HG02610 (cell line): ENCODE results near the gene SYT3.
"Not testable (repeated sequence)": the region's sequence is repeated elsewhere in the genome, so short reads cannot be mapped to it uniquely, and the experiment has no call there.

ENCODE experiments used
- ATAC-seq: cut with Tn5 transposase; IDR thresholded peaks from one replicate; pipeline ENCODE4 v1.9.1; 2021; ENCODE audit warnings: mild to moderate bottlenecking, moderate library complexity; ENCODE audit not compliant: unreplicated experiment

The SYT3 gene

GRCh38 chr19:50640368-50640767, 687 bp upstream of the SYT3 start:
- ATAC-seq: no peak

GRCh38 chr19:50638600-50638999, 1.1 kb downstream of the SYT3 start:
- ATAC-seq: no peak

- no peak for ATAC-seq
Observed at GRCh38 chr19:50636317-50637085, 3.2 kb downstream of the SYT3 start.

- ATAC-seq: no peak
Observed at GRCh38 chr19:50633973-50634372, 5.7 kb downstream of the SYT3 start.

GRCh38 chr19:50633359-50633758, 6.3 kb downstream of the SYT3 start:
- ATAC-seq: no peak

GRCh38 chr19:50632151-50632835, 7.4 kb downstream of the SYT3 start:
- no peak for ATAC-seq

- no peak for ATAC-seq
Observed at GRCh38 chr19:50629801-50630200, 9.9 kb downstream of the SYT3 start.

- no peak for ATAC-seq
Observed at GRCh38 chr19:50629194-50629593, 10.5 kb downstream of the SYT3 start.

GRCh38 chr19:50628551-50628950, 11.1 kb downstream of the SYT3 start:
- no peak for ATAC-seq

- no peak for ATAC-seq
Observed at GRCh38 chr19:50628146-50628545, 11.5 kb downstream of the SYT3 start.

- ATAC-seq: no peak
Observed at GRCh38 chr19:50626795-50627194, 12.9 kb downstream of the SYT3 start.

- no peak for ATAC-seq
Observed at GRCh38 chr19:50626011-50626410, 13.7 kb downstream of the SYT3 start.

GRCh38 chr19:50624949-50625600, 14.6 kb downstream of the SYT3 start:
- ATAC-seq: no peak

- not testable (repeated sequence) for ATAC-seq
Observed at GRCh38 chr19:50620394-50620906, 19.2 kb downstream of the SYT3 start.

- ATAC-seq: not testable (repeated sequence)
Observed at GRCh38 chr19:50619184-50619583, 20.5 kb downstream of the SYT3 start.

GRCh38 chr19:50618379-50618778, 21.3 kb downstream of the SYT3 start:
- ATAC-seq: not testable (repeated sequence)

GRCh38 chr19:50612504-50613404, 26.9 kb downstream of the SYT3 start:
- ATAC-seq: not testable (repeated sequence)

GRCh38 chr19:50607874-50608785, 31.6 kb downstream of the SYT3 start:
- ATAC-seq: no peak

- no peak for ATAC-seq
Observed at GRCh38 chr19:50607388-50607787, 32.3 kb downstream of the SYT3 start.
